MM.1S (cell line): ENCODE results near the gene INO80B.

Experiments
- DNase-seq: peaks from one replicate; pipeline ENCODE4 v3.0.0-alpha.2; 2015
- H2AFZ ChIP-seq: fragments of 300-600 bp; sonication (generic); 2 replicates; pipeline ENCODE4 v1.6.0; 2016; ENCODE audit warnings: antibody characterized with exemption, low read length
- H3F3A ChIP-seq: fragments of 300-600 bp; sonication (generic); 2 replicates; pipeline ENCODE4 v1.6.1; 2016; ENCODE audit warnings: mild to moderate bottlenecking, antibody characterized with exemption, low read length, moderate library complexity, mixed read lengths; ENCODE audit not compliant: insufficient read depth
- H3K27ac ChIP-seq: fragments of 300-600 bp; sonication (generic); 2 replicates; pipeline ENCODE4 v1.5.1; 2016; ENCODE audit warnings: mild to moderate bottlenecking, low read length
- H3K27me3 ChIP-seq: fragments of 300-600 bp; sonication (generic); replicated peaks from 2 replicates; pipeline ENCODE4 v1.6.0; 2016; ENCODE audit warnings: low read length; ENCODE audit not compliant: insufficient read depth
- H3K36me3 ChIP-seq: fragments of 300-600 bp; sonication (generic); replicated peaks from 2 replicates; pipeline ENCODE4 v1.6.1; 2016; ENCODE audit warnings: mild to moderate bottlenecking, low read length, mixed read lengths; ENCODE audit not compliant: insufficient read depth
- H3K4me1 ChIP-seq: fragments of 300-600 bp; sonication (generic); 2 replicates; pipeline ENCODE4 v1.6.1; 2016; ENCODE audit warnings: low read length, mixed read lengths
- H3K4me2 ChIP-seq: fragments of 300-600 bp; sonication (generic); 2 replicates; pipeline ENCODE4 v1.6.0; 2016; ENCODE audit warnings: low read depth, low read length
- H3K4me3 ChIP-seq: fragments of 300-600 bp; sonication (generic); 2 replicates; pipeline ENCODE4 v1.5.1; 2016; ENCODE audit warnings: low read length, mixed read lengths
- H3K79me2 ChIP-seq: fragments of 300-600 bp; sonication (generic); 2 replicates; pipeline ENCODE4 v1.6.1; 2016; ENCODE audit warnings: mixed run types, low read length, mixed read lengths
- H3K9ac ChIP-seq: fragments of 300-600 bp; sonication (generic); 2 replicates; pipeline ENCODE4 v1.6.1; 2016; ENCODE audit warnings: low read length, mixed read lengths
- H3K9me2 ChIP-seq: fragments of 300-600 bp; sonication (generic); replicated peaks from 2 replicates; pipeline ENCODE4 v1.6.1; 2016; ENCODE audit warnings: mild to moderate bottlenecking, low read length, mixed read lengths; ENCODE audit not compliant: insufficient read depth
- H3K9me3 ChIP-seq: fragments of 300-600 bp; sonication (generic); replicated peaks from 2 replicates; pipeline ENCODE4 v1.6.1; 2016; ENCODE audit warnings: mild to moderate bottlenecking, low read length, mixed read lengths; ENCODE audit not compliant: insufficient read depth
- H4K20me1 ChIP-seq: fragments of 300-600 bp; sonication (generic); 2 replicates; pipeline ENCODE4 v1.6.1; 2016; ENCODE audit warnings: mild to moderate bottlenecking, low read length, moderate library complexity, mixed read lengths; ENCODE audit not compliant: insufficient read depth
- EZH2 ChIP-seq: fragments of 300-600 bp; sonication (generic); optimal IDR thresholded peaks from 2 replicates; pipeline ENCODE3; 2017; ENCODE audit warnings: low read depth, mild to moderate bottlenecking, antibody characterized with exemption, low read length, mixed read lengths
- EZH2phosphoT487 ChIP-seq: fragments of 300-600 bp; sonication (generic); IDR thresholded peaks from 2 replicates; pipeline ENCODE4 v1.6.1; 2018; ENCODE audit warnings: antibody characterized with exemption, low read length
- TF ChIP-seq, protein P1 (sequence below): fragments of 300-600 bp; sonication (generic); IDR thresholded peaks from 2 replicates; pipeline ENCODE4 v1.5.1; 2016; ENCODE audit warnings: antibody characterized with exemption, low read length, mixed read lengths

The INO80B gene

DNA sequence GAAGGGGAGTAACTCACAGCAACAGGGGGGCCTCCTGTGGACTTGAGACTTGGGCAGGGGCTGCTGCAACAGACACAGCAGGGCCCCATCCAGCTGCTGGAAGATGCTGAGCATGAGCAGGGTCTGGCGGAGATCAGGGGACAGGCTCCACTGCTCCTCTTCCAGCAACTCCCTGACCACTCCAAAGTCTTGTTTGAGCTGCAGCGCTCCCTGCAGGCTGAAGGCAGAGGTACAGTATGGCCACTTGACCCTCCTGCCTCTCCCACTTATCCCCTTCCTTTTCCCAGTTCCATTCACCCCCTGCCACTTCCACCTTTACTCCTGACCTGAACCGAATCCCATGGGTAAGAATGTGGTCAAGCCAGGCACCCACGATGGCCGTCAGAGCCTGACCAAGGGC is 20.0 kb downstream of the INO80B start:
- Histone ChIP-seq H3K27ac (no peak overlapping the region), H3K9me2 (no peaks in the 10 kb centered on the region), H3K9me3 (no peaks in the 10 kb centered on the region), H3K4me2 (no peak overlapping the region), H3F3A (peaks cover 34% of the 10 kb centered on the region), H4K20me1 (no peaks in the 10 kb centered on the region), H2AFZ (no peak overlapping the region), H3K4me1 (peaks cover 5% of the 10 kb centered on the region; the same call in 1 of the 2 replicates), H3K36me3 (no peaks in the 10 kb centered on the region; the same call in 1 of the 2 replicates), H3K27me3 (no peaks in the 10 kb centered on the region), H3K9ac (no peak overlapping the region), H3K4me3 (no peak overlapping the region), H3K79me2 (peaks cover 6% of the 10 kb centered on the region)
- TF ChIP-seq EZH2phosphoT487 (no peak), EZH2 (no peak)
- TF ChIP-seq, protein P1, sequence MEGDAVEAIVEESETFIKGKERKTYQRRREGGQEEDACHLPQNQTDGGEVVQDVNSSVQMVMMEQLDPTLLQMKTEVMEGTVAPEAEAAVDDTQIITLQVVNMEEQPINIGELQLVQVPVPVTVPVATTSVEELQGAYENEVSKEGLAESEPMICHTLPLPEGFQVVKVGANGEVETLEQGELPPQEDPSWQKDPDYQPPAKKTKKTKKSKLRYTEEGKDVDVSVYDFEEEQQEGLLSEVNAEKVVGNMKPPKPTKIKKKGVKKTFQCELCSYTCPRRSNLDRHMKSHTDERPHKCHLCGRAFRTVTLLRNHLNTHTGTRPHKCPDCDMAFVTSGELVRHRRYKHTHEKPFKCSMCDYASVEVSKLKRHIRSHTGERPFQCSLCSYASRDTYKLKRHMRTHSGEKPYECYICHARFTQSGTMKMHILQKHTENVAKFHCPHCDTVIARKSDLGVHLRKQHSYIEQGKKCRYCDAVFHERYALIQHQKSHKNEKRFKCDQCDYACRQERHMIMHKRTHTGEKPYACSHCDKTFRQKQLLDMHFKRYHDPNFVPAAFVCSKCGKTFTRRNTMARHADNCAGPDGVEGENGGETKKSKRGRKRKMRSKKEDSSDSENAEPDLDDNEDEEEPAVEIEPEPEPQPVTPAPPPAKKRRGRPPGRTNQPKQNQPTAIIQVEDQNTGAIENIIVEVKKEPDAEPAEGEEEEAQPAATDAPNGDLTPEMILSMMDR, result peak; percentile 21
- DNase-seq, result no peak

DNA sequence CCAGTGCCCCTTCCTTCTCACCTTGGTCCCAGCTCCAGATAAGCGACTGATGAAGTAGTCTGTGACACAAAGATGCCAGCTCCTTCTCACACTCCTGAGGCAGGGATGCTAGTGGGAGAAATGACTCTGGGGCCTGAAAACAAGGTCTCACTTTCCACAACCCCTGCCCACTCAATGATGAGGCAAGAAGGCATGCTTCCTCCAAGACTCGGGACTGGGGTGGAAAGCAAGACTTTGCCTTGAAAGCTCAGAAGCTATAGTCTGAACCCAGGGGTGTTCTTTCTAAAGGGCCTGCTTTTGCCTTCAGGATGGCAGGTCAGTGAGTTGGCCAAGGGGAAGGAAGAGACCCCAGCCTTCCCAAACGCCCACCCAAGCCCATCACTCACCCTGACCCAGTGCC is 26.5 kb downstream of the INO80B start:
- H2AFZ ChIP-seq, result no peak overlapping the region
- DNase-seq, result no peak

DNA sequence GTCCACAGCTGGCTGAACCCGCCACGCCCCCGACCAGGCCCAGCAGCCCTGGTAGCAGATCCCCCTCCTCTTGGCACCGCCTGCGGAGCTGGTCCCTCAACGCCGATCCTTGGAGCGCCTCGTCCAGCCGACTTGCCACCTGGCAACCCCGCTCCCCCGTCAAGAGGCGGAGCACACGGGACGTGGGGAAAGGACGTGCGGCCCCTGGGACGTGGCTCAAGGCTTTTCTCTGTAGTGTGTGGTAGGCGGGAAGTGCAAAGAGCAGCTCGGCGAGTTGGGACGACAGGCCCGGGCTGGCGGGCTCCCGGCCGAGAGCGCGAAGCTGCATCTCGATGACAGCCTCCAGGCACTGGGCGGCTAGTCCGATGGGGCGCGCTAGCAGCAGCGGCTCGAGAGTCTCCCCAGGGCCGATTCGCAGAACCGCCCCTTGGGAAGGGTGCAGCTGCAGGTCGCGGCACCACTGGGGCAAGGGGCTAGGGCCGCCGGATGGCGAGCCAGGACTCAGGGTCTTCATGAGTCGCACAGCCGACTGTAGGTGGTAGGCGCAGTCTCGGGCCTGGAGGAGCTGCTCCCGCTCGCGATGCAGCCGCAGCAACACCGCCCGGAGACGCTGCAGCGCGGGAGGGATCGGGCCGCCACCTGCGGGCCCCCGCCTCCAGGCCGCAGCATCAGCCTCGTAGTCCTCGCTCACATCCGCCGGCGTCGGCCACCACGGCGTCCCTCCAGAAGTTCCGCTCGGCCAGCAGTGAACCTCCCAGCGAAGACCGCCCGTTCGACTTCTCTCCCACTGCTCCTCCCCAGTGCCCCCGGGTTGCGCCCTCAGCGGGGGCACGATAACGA is 27.3 kb downstream of the INO80B start:
- peak overlapping the region; percentile 99 for H2AFZ ChIP-seq
- peak; percentile 57 for DNase-seq
- no peaks in the 10 kb centered on the region for H3K27me3 ChIP-seq
- H4K20me1 ChIP-seq, result no peaks in the 10 kb centered on the region
- peaks cover 8% of the 10 kb centered on the region for H3K4me1 ChIP-seq
- no peaks in the 10 kb centered on the region for H3K9me3 ChIP-seq
- peak overlapping the region; percentile 98 for H3K4me2 ChIP-seq
- peaks cover 4% of the 10 kb centered on the region; the same call in 1 of the 2 replicates for H3F3A ChIP-seq
- peaks cover 33% of the 10 kb centered on the region for H3K79me2 ChIP-seq
- H3K9ac ChIP-seq, result peak overlapping the region; percentile 92
- TF ChIP-seq EZH2phosphoT487 (no peak), EZH2 (no peak)
- TF ChIP-seq, protein P1, result no peak
- peak overlapping the region; percentile 99 for H3K4me3 ChIP-seq
- H3K9me2 ChIP-seq, result no peaks in the 10 kb centered on the region
- peak overlapping the region; percentile 77; the same call in 1 of the 2 replicates for H3K27ac ChIP-seq
- H3K36me3 ChIP-seq, result no peaks in the 10 kb centered on the region

More for the DNA sequence above, 26.5 kb downstream of the INO80B start:
- Histone ChIP-seq H3K79me2 (peaks cover 33% of the 10 kb centered on the region), H3K9ac (peak overlapping the region; percentile 92), H3K27ac (no peak overlapping the region), H3K9me3 (no peaks in the 10 kb centered on the region), H3K36me3 (no peaks in the 10 kb centered on the region), H3K4me2 (peak overlapping the region; percentile 98), H4K20me1 (no peaks in the 10 kb centered on the region), H3K4me1 (peaks cover 8% of the 10 kb centered on the region), H3K4me3 (peak overlapping the region; percentile 99), H3K27me3 (no peaks in the 10 kb centered on the region), H3K9me2 (no peaks in the 10 kb centered on the region), H3F3A (peaks cover 4% of the 10 kb centered on the region; the same call in 1 of the 2 replicates)
- TF ChIP-seq EZH2 (no peak), EZH2phosphoT487 (no peak)
- TF ChIP-seq, protein P1, result no peak
